Keratinocyte (primary cell): ENCODE results near the gene MRPS18A. TPM values are rescaled to one million over a fixed set of nuclear protein-coding genes. Genes with fewer than 3 reads are reported as not detected.

Experiments used
- DNase-seq: peaks from one replicate; pipeline ENCODE4 v3.0.0-alpha.2; 2011; ENCODE audit warnings: low read depth, missing footprints, low spot score
- FAIRE-seq: peaks from 2 replicates; lab custom pipeline; 2011; peaks lifted over from hg19 to GRCh38; lab: Jason Lieb, UNC
- H2AFZ ChIP-seq: 2 replicates; pipeline ENCODE4 v1.6.0; 2012; ENCODE audit warnings: low read length, control low read depth, inconsistent platforms; ENCODE audit not compliant: control insufficient read depth
- H3K27ac ChIP-seq: 2 replicates; pipeline ENCODE4 v1.5.1; 2011; ENCODE audit warnings: low read length; ENCODE audit not compliant: control insufficient read depth, insufficient read depth
- H3K27me3 ChIP-seq: 3 replicates; pipeline ENCODE4 v1.6.0; 2011; ENCODE audit warnings: low read length; ENCODE audit not compliant: control insufficient read depth, insufficient read depth; ENCODE audit errors: extremely low read depth
- H3K36me3 ChIP-seq, 2 experiments: 2 replicates in 1 of 2; 3 replicates in 1 of 2; pipeline ENCODE4 v1.5.1; 2011; ENCODE audit warnings: low read length in 2 of 2, mild to moderate bottlenecking in 1 of 2; ENCODE audit not compliant: control insufficient read depth in 2 of 2, insufficient read depth in 2 of 2; ENCODE audit errors: extremely low read depth in 1 of 2
- H3K4me1 ChIP-seq: 3 replicates; pipeline ENCODE4 v1.5.1; 2011; ENCODE audit warnings: low read length; ENCODE audit not compliant: control insufficient read depth, insufficient read depth; ENCODE audit errors: extremely low read depth
- H3K4me2 ChIP-seq: 3 replicates; pipeline ENCODE4 v1.6.0; 2011; ENCODE audit warnings: low read depth, low read length; ENCODE audit not compliant: control insufficient read depth, insufficient read depth; ENCODE audit errors: extremely low read depth
- H3K4me3 ChIP-seq, 3 experiments: fragments of 200-600 bp in 1 of 3; sonication (generic) in 1 of 3; 2 replicates in 2 of 3; 3 replicates in 1 of 3; pipeline ENCODE4 v1.5.1; 2011 to 2016; ENCODE audit warnings: low read length in 3 of 3, mild to moderate bottlenecking in 3 of 3, control low read depth in 2 of 3, inconsistent platforms in 1 of 3, low read depth in 1 of 3, mixed read lengths in 1 of 3, mixed run types in 1 of 3, moderate library complexity in 1 of 3; ENCODE audit not compliant: control insufficient read depth in 2 of 3, insufficient read depth in 2 of 3; ENCODE audit errors: extremely low read depth in 1 of 3
- H3K79me2 ChIP-seq: 2 replicates; pipeline ENCODE4 v1.6.0; 2012; ENCODE audit warnings: low read length; ENCODE audit not compliant: control insufficient read depth, insufficient read depth
- H3K9ac ChIP-seq: 3 replicates; pipeline ENCODE4 v1.6.0; 2011; ENCODE audit warnings: low read length; ENCODE audit not compliant: control insufficient read depth, insufficient read depth; ENCODE audit errors: extremely low read depth
- H3K9me1 ChIP-seq: 3 replicates; pipeline ENCODE4 v1.6.0; 2011; ENCODE audit warnings: low read length; ENCODE audit not compliant: control insufficient read depth, insufficient read depth; ENCODE audit errors: extremely low read depth
- H3K9me3 ChIP-seq: 2 replicates; pipeline ENCODE4 v1.5.1; 2012; ENCODE audit warnings: low read depth, low read length; ENCODE audit not compliant: control insufficient read depth
- H4K20me1 ChIP-seq: 3 replicates; pipeline ENCODE4 v1.6.0; 2011; ENCODE audit warnings: low read length; ENCODE audit not compliant: control insufficient read depth, insufficient read depth; ENCODE audit errors: extremely low read depth
- CTCF ChIP-seq, 3 experiments: IDR thresholded peaks in 1 of 3; conservative IDR thresholded peaks in 1 of 3; optimal IDR thresholded peaks in 1 of 3; 2 replicates in 2 of 3; 3 replicates in 1 of 3; pipeline versions ENCODE3 to v1.5.1; 2011; ENCODE audit warnings: low read length in 3 of 3, mild to moderate bottlenecking in 3 of 3, moderate library complexity in 2 of 3, control low read depth in 1 of 3, inconsistent platforms in 1 of 3; ENCODE audit not compliant: insufficient read depth in 2 of 3; ENCODE audit errors: extremely low read depth in 1 of 3
- EZH2 ChIP-seq: IDR thresholded peaks from one replicate; pipeline ENCODE4 v1.6.1; 2012; ENCODE audit warnings: inconsistent platforms, mild to moderate bottlenecking, low read length, moderate library complexity
- dilution Hi-C: fragments of 300-500 bp; cut with MboI; formaldehyde crosslinking; loops from one replicate; pipeline ENCODE4 v1.7.0; 2020; ENCODE audit warnings: low sequenced_read_pairs; ENCODE audit not compliant: extremely low pct_ligation_motif_present
- polyA plus RNA-seq, 5 experiments: library from polyadenylated mRNA; depleted of rRNA in 3 of 5; stranded (reverse) in 3 of 5; stranded (forward) in 1 of 5; unstranded in 1 of 5; fragments of >200 nt; gene quantifications; 1 replicate in 1 of 5; 2 replicates in 3 of 5; 3 replicates in 1 of 5; pipeline versions ENCODE4 v1.2.1 to v1.2.3, GENCODE V29; 2011 to 2012; ENCODE audit warnings: missing spikeins in 2 of 5, low read depth in 1 of 5, low replicate concordance in 1 of 5

MRPS18A gene
- polyA plus RNA-seq, 1 donor (not counting 4 experiments of a cell fraction or from before 2014, with no cell fraction given): 48.8 TPM

GRCh38 chr6:43669050-43669921 lies 18.3 kb downstream of the MRPS18A start:
- peaks cover 25% of the 10 kb centered on the region for H3K4me1 ChIP-seq
- no peak for DNase-seq
- no peak for FAIRE-seq
- no peaks in the 10 kb centered on the region for H4K20me1 ChIP-seq
- no peak overlapping the region for H3K4me3 ChIP-seq
- H3K27ac ChIP-seq: no peak overlapping the region
- no peaks in the 10 kb centered on the region for H3K27me3 ChIP-seq
- no peaks in the 10 kb centered on the region for H3K9me3 ChIP-seq
- no peaks in the 10 kb centered on the region for H3K79me2 ChIP-seq
- peaks cover 2% of the 10 kb centered on the region for H3K9me1 ChIP-seq
- no peak overlapping the region for H3K9ac ChIP-seq
- TF ChIP-seq EZH2: no peak
- dilution Hi-C loops: no loop called here
- no peak overlapping the region for H2AFZ ChIP-seq
- no peak overlapping the region for H3K4me2 ChIP-seq
- peaks cover 18 to 20% of the 10 kb centered on the region in 2 experiments for H3K36me3 ChIP-seq

- no peak overlapping the region for H2AFZ ChIP-seq
- no peaks in the 10 kb centered on the region for H4K20me1 ChIP-seq
- dilution Hi-C loops: no loop called here
- no peaks in the 10 kb centered on the region for H3K27me3 ChIP-seq
- no peak for DNase-seq
- H3K9me3 ChIP-seq: no peaks in the 10 kb centered on the region
- no peaks in the 10 kb centered on the region for H3K79me2 ChIP-seq
- peak; percentile 26 for FAIRE-seq
- H3K27ac ChIP-seq: no peak overlapping the region
- H3K4me2 ChIP-seq: peak overlapping the region; percentile 12
- TF ChIP-seq EZH2: no peak
- TF ChIP-seq CTCF (optimal IDR thresholded peaks at IDR 0.05 in 1 of 3, IDR thresholded peaks at IDR 0.05 in 1 of 3, conservative IDR thresholded peaks at IDR 0.05 in 1 of 3; ENCODE audit: extremely low read depth in 1 of 3, insufficient read depth in 2 of 3, low read length in 3 of 3): peak in 2 of 3 experiments; percentile 67 to 80
- no peak overlapping the region for H3K9ac ChIP-seq
- peaks cover 11 to 15% of the 10 kb centered on the region in 2 experiments for H3K36me3 ChIP-seq
- peaks cover 25% of the 10 kb centered on the region for H3K4me1 ChIP-seq
- H3K4me3 ChIP-seq: no peak overlapping the region
- H3K9me1 ChIP-seq: peaks cover 2% of the 10 kb centered on the region
Observed at GRCh38 chr6:43668151-43669028, 19.2 kb downstream of the MRPS18A start.
